Activated CD4-positive, alpha-beta T cell treated with anti-CD3 and anti-CD28 coated beads for 4 hours (primary cell): Measurements from ENCODE around the gene GCH1.

Source experiments
- DNase-seq, 2 donors: peaks; one replicate each; pipeline ENCODE4 v3.0.0-alpha.2; 2020

GCH1 gene

GRCh38 chr14:54792288-54792687, 110.3 kb downstream of the GCH1 start:
- DNase-seq = no peak
